ENCODE data around the gene MRPL51. TPM values are rescaled to one million over a fixed set of nuclear protein-coding genes. Genes with fewer than 3 reads are reported as not detected.

MRPL51 gene
- total and polyA plus RNA-seq, 2 donors from 2014 or later = 132 to 268 TPM

DNA sequence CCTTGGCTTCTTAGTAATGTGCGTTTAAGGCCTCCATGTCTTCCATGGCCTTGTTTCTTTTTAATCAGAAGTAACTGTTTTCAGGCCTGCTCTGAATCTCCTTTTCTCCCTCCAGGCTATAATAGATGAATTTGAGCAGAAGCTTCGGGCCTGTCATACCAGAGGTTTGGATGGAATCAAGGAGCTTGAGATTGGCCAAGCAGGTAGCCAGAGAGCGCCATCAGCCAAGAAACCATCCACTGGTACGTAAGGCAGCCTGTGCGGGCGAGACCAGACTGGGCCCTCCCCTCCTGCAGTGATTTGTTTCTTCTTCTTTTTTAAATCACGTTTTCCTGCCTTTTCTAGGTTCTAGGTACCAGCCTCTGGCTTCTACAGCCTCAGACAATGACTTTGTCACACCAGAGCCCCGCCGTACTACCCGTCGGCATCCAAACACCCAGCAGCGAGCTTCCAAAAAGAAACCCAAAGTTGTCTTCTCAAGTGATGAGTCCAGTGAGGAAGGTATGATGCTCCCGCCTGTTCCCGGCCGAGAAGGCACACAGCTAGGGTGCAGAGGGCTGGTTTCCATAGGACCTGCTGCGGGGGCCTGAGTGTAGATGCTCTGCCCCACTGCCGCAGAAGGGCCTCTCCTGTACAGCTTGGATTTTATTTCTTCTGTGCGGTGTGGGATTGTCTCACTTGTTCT lies 37.7 kb upstream of the MRPL51 start:
- FAIRE-seq (no peak), DNase-seq (no peak)
- Histone ChIP-seq H3K36me3 (ENCODE audit: control insufficient read depth in 2 of 3, insufficient read depth in 3 of 3, low read length in 3 of 3) (peaks cover 4 to 37% (median 28%) of the 10 kb centered on the region in 3 donors), H3K9ac (ENCODE audit: low read length in 3 of 3) (no peak overlapping the region), H3K4me3 (ENCODE audit: low read length in 3 of 3) (no peak overlapping the region), H3K9me3 (ENCODE audit: control insufficient read depth in 2 of 3, insufficient read depth in 1 of 3, low read length in 3 of 3) (no peaks in the 10 kb centered on the region), H3K27ac (ENCODE audit: low read depth in 2 of 2, low read length in 2 of 2) (no peak overlapping the region), H3K4me1 (ENCODE audit: control insufficient read depth in 2 of 3, insufficient read depth in 2 of 3, low read depth in 1 of 3, low read length in 3 of 3) (peaks cover 0 to 16% (median 9%) of the 10 kb centered on the region in 3 donors), H3K27me3 (ENCODE audit: control insufficient read depth, insufficient read depth, low read length) (no peaks in the 10 kb centered on the region)
- TF ChIP-seq, protein P1, sequence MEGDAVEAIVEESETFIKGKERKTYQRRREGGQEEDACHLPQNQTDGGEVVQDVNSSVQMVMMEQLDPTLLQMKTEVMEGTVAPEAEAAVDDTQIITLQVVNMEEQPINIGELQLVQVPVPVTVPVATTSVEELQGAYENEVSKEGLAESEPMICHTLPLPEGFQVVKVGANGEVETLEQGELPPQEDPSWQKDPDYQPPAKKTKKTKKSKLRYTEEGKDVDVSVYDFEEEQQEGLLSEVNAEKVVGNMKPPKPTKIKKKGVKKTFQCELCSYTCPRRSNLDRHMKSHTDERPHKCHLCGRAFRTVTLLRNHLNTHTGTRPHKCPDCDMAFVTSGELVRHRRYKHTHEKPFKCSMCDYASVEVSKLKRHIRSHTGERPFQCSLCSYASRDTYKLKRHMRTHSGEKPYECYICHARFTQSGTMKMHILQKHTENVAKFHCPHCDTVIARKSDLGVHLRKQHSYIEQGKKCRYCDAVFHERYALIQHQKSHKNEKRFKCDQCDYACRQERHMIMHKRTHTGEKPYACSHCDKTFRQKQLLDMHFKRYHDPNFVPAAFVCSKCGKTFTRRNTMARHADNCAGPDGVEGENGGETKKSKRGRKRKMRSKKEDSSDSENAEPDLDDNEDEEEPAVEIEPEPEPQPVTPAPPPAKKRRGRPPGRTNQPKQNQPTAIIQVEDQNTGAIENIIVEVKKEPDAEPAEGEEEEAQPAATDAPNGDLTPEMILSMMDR (IDR thresholded peaks at IDR 0.05; ENCODE audit: borderline replicate concordance, extremely low read depth, insufficient read depth) = no peak
- intact Hi-C loops (cut with DNase I) = no loop called here

DNA sequence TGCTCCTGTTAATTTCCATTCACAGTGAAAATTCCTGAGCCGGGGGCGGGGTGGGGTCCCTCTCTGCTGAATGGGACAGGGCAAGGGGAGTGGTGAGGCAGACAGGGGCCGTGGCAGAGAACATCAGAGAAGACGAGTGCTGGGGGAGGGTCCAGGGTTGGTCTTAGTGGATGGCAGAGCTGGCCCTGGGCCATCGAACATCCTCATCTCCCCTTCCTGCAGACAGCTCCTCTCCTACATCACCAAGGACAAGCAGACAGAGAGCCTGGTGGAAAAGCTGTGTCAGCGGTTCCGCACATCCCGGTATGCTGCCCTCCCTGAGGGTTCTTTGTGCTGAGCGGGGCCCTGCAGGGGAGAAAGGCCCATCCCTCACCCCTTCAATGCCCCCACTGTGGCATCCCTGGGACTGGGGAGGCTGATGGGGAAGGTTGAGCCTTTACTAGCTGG lies 36.3 kb upstream of the MRPL51 start:
- intact Hi-C loops (cut with DNase I) = no loop called here
- TF ChIP-seq, protein P1 (IDR thresholded peaks at IDR 0.05; ENCODE audit: borderline replicate concordance, extremely low read depth, insufficient read depth) = no peak
- no peak overlapping the region for H3K9ac ChIP-seq (ENCODE audit: low read length in 3 of 3)

DNA sequence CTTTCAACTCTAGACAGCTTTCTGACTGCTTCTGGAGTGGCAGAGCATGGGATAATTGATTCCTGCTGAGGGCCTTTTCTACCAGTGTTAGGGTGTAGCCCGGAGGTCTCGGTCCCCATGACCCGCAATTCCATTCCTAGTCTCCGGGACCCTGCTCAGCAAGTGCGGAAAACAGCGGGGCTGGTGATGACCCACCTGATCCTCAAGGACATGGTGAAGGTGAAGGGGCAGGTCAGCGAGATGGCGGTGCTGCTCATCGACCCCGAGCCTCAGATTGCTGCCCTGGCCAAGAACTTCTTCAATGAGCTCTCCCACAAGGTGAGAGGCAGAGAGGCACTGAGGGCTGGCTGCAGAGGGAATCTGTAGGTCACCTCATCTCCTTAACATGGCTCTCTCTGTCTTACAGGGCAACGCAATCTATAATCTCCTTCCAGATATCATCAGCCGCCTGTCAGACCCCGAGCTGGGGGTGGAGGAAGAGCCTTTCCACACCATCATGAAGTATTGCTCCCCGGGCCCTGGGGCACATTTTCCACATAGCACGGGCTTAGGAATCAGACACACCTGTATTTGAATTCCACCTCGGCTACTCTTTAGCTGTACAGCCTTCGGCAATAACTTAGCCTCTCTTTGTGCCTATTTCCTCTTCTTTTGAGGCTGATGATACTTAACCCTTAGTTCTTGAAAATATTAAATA lies 35.6 kb upstream of the MRPL51 start:
- TF ChIP-seq, protein P1 (IDR thresholded peaks at IDR 0.05; ENCODE audit: borderline replicate concordance, extremely low read depth, insufficient read depth) = no peak
- intact Hi-C loops (cut with DNase I) = no loop called here
- H3K9me3 ChIP-seq (ENCODE audit: control insufficient read depth in 2 of 3, insufficient read depth in 1 of 3, low read length in 3 of 3) = no peaks in the 10 kb centered on the region
- FAIRE-seq = no peak
- no peak overlapping the region for H3K27ac ChIP-seq (ENCODE audit: low read depth in 2 of 2, low read length in 2 of 2)
- H3K4me3 ChIP-seq (ENCODE audit: low read length in 3 of 3) = no peak overlapping the region
- H3K36me3 ChIP-seq (ENCODE audit: control insufficient read depth in 2 of 3, insufficient read depth in 3 of 3, low read length in 3 of 3) = peaks cover 10 to 45% (median 34%) of the 10 kb centered on the region in 3 donors
- no peak overlapping the region for H3K9ac ChIP-seq (ENCODE audit: low read length in 3 of 3)
- no peak for DNase-seq
- H3K4me1 ChIP-seq (ENCODE audit: control insufficient read depth in 2 of 3, insufficient read depth in 2 of 3, low read depth in 1 of 3, low read length in 3 of 3) = peaks cover 0 to 13% (median 9%) of the 10 kb centered on the region in 3 donors
- no peaks in the 10 kb centered on the region for H3K27me3 ChIP-seq (ENCODE audit: control insufficient read depth, insufficient read depth, low read length)

More for the DNA sequence above, 36.3 kb upstream of the MRPL51 start:
- no peak overlapping the region for H3K27ac ChIP-seq (ENCODE audit: low read depth in 2 of 2, low read length in 2 of 2)
- peaks cover 7 to 40% (median 30%) of the 10 kb centered on the region in 3 donors for H3K36me3 ChIP-seq (ENCODE audit: control insufficient read depth in 2 of 3, insufficient read depth in 3 of 3, low read length in 3 of 3)
- H3K27me3 ChIP-seq (ENCODE audit: control insufficient read depth, insufficient read depth, low read length) = no peaks in the 10 kb centered on the region
- H3K4me1 ChIP-seq (ENCODE audit: control insufficient read depth in 2 of 3, insufficient read depth in 2 of 3, low read depth in 1 of 3, low read length in 3 of 3) = peaks cover 0 to 13% (median 9%) of the 10 kb centered on the region in 3 donors
- DNase-seq (no peak), FAIRE-seq (no peak)
- no peak overlapping the region for H3K4me3 ChIP-seq (ENCODE audit: low read length in 3 of 3)
- no peaks in the 10 kb centered on the region for H3K9me3 ChIP-seq (ENCODE audit: control insufficient read depth in 2 of 3, insufficient read depth in 1 of 3, low read length in 3 of 3)
